ENCODE data around the gene SMIM35.
"Not testable (repeated sequence)": the region's sequence is repeated elsewhere in the genome, so short reads cannot be mapped to it uniquely, and the experiment has no call there.

SMIM35 gene

DNA sequence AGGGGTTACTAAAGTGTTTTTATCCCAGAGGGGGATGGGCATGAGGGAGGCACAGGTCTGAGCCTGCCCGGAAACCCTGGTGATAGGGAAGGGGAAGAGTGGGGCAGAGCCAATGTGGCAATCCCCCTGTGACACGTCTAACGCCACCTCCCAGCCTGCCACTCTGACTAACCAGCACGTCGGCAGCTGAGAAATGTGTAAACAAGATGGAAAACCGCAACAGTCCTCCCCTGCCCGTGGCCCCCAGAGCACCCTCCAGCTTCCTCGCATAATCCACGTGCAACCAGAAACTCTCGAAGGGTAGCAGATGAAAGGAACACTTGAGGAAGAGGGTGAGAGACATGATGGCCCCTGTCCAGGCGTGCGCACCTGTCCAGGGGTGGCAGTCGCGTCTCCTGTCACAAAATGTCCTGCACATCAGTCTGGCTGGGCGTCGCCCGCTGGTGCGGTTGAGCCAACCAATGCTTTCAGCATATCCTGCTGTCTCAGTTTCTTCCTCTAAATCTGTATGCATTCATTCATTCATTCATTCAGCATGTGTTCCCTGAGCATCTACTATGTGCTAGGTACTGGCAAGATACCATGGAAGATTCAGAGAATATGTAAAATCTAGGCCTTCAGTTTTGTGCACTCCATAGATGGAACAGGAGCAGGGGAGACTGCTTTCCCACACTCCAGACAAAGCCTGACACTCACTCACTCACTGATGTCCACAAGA, 5.4 kb downstream of the SMIM35 start:
- no peak for DNase-seq (ENCODE audit: low read depth in 2 of 2)

DNA sequence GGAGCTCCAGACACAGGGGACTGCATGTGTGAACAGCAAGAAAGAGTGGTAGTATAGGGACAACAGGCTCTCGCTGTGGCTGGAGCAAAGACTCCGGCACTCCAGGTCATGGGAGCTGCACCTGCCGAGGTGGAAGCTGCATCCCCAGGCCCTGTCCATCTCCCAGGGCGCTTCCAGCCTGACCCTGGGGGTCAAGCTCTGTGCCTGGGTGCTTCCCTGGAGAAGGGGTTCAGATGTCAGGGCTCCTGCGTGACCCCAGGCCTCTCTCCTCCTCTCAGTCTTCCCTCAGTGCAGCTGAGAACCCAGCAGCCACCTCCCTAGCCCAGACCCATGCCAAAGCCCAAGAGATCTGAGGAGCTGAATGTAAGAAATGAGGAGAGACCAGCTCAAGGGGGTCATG, 6.5 kb downstream of the SMIM35 start:
- DNase-seq (ENCODE audit: low read depth in 2 of 2) = no peak

DNA sequence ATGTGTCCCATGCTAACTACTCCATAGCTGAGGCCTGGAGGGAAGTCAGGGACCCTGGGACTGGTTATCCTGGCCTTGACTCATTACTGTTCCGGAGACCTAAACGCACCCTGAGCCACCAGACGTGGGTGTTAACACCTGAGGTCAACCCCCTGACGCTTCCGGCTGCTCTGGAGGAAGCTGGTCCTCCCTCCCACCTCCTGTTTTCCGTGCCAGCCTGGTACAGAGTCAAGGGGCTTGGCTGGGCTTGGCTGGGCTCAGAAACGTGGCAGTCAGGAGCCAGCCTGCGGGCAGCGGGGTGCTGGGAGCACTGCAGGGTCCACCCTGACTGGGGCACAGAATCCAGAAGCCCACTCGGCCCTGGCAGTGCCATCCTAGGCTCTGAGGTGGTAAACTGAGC, 7.3 kb downstream of the SMIM35 start:
- no peak for DNase-seq (ENCODE audit: low read depth in 2 of 2)

DNA sequence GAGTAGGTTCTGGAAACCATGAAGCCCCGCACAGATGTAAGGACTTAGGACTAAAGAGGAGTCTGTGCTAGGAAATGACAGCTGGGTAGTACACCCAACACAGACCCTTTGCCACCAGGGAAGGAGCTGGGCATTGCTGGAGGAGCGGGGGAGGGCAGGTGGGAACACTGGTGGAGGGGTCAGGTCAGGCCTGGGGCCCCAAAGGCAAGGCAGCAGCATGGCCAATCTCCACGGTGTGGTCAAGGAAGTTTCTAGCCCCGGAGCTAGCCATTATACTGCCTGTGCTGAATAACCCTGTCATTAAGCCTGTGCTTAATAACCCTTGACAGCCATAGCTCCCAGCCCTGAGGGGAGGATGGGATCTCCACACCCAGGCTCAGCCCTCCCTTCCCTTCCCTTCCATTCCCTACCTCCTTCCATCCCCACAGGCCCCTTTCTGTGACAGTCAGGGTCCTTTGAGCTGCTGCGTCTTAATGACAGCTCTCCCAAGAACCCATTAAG, 7.8 kb downstream of the SMIM35 start:
- DNase-seq (ENCODE audit: low read depth in 2 of 2) = no peak

DNA sequence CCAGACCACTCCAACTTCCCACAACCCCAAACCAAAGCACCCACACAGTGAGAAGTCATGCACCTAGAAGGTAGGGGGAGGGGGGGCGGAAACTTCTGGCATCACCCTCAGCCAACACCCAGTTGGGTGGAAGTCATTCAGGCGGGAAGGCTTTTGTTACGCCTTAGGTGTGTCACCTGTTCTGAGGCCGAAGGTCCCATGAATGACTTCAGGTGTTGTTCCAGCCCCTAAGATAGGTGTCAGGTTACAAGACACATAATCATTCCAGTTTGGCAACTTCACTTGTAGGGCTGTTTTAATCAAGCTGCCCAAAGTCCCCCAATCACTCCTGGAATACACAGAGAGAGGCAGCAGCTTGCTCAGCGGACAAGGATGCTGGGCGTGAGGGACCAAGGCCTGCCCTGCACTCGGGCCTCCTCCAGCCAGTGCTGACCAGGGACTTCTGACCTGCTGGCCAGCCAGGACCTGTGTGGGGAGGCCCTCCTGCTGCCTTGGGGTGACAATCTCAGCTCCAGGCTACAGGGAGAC, 9.9 kb downstream of the SMIM35 start, which contains the start of gene TMPRSS4:
TMPRSS4 (plus strand) TSS at position 325 of the 528 bp plus-strand sequence. CDS start 225 bp downstream, outside the sequence.
- DNase-seq (ENCODE audit: low read depth in 2 of 2) = no peak

DNA sequence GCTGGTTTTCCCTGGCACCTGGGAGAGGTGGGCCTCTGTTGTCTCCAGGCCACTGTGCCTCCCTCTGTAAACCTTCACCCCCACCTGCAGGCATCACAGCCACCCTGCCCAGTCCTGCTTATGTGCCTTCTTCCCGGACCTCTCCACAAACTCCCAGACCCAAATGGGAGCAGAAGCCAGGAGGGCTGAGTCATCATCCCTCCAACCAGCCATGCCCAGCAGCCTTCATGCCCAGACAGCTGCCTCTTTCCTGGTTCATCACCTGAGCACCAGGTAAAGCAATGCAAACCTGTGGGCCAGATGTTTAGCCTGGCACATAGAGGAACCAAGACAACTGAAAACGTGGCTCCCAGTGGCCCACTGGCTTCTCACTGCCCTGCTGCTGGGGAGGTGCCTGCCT, 12.0 kb downstream of the SMIM35 start:
- DNase-seq (ENCODE audit: low read depth in 2 of 2) = no peak

DNA sequence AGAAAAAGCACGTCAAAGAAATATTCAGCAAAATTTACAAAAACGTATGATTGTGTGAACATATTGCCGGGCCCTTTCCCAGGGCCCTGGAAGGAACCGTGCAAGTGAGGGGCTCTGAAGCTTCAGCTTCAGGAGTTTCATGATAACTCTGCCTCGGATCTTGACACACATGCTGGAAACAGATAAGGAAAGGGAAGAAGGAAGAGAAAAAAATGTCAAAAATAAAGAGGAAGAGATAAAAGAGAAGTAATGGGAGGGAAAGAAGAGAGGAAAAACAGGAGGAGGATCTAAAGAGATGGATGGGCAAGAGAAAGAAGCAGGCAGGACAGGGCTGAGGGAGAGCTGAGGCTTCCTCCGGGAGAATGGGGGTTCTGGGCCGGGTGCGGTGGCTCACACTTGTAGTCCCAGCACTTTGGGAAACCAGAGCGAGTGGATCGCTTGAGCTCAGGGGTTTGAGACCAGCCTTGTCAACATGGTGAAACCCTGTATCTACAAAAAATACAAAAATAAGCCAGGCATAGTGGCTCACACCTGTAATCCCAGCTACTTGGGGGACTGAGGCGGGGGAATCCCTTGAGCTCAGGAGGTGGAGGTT, 12.6 kb downstream of the SMIM35 start:
- DNase-seq (ENCODE audit: low read depth in 2 of 2) = no peak

DNA sequence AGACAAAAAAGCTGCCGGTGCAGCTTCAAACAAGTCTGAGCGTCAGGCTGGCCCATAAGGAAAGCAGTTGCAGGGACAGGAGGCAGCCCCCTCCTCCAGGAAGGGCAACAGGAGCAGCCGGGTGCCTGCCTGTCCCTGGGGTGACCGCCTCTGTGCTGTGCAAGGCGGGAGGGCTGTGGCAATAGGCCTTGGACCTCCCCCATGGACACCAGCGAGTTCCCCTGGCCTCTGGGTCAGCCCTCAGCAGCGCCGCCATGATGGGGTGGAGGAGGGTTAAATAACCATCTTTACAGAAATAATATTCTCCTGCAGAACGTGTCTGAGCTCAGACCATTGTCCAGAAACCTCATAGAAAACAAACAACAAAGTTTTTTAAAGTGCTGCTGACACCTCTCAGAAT, 13.2 kb downstream of the SMIM35 start:
- no peak for DNase-seq (ENCODE audit: low read depth in 2 of 2)

DNA sequence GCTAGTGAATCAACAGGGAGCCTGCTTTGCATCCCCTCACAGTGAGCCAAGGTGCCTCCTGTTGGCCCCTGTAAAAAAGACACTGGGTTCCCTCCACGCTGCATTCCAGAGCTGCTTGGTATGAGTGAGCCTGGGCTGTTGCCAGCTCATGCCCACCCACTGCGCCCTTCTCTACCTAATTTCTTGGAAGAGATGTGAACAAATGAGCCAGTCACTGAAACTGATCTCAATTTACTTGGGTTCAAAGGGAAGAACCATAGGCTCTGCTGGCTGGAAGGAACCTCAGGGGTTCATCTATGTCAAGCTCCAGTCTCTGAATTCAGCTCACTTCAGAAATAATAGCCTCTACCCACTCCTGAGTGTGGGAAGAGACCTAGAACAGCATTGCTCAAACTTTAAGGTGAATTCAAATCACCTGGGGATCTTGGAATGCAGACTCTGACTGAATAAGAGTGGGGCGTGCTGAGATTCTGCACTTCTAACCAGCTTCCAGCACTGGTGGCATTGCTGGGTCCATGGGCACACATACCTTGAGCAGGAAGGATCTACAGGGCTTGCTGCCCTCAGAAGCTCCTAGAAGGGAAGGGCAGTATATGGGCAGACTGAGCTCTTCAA, 15.2 kb downstream of the SMIM35 start:
- no peak for DNase-seq (ENCODE audit: low read depth in 2 of 2)

DNA sequence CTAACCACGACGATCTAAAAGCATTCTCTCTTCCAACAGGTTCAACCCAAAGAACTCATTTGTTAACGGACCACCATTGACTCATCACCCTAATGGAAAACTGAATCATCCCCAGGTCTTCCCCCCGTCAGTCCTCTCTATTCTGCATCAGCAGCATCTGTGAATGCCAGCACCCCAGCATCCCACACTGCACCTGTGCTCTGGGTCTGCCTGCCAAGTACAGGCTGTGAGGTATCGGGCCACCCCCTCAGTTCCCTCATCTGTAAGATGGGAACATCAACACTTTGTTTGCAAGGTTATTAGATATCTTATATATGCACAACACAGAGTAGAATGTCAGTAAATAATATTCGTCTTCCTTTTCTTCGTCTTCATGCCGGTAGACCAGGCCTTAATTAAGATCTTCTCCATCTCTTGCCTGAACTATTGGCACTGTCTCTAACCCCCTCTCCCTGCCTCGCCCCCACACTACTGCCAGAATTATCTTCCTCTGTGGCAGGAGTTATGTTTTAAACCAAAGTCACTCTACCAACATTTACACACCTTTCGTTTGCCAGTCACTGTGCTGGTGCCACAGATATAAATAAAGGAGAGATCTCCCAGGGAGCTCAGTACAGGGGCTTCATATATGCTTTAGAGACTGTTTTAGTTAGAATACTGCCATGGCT, 17.7 kb downstream of the SMIM35 start:
- no peak for DNase-seq (ENCODE audit: low read depth in 2 of 2)

DNA sequence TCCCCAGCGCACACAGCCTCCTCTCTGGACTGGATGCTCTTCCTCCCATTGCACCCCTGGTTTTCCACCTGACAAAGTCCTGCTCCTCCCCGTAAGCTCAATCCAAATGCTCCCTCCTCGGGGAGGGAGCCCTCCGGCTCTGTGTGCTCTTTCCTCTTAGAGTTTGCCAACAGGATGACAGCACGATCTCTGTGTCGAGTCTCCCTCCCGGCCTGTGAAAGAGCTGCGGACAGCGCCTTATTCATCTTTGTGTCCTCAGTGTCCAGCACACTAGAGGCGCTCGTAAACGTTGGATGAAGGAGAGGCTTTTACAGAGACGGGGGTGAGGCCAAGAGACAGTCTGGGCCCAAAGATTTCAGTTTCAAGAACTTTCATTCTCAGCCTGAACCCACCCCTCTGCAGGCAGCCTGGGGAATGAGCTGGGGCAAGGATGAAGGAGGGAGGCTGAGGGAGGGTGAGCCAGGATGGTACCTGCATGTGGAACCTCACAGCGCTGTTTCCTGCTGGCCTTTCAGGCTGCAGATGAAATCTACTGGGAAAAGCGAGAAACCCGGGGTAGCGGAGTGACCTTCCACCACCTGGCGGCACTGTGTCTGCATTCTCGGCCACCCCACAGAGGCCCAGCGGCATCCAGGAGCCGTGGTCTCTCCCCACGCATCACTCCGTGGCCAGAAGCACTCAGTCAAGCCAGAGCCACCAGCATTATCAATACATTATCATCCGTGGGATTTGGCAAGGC, 18.4 kb downstream of the SMIM35 start:
- no peak for DNase-seq (ENCODE audit: low read depth in 2 of 2)

DNA sequence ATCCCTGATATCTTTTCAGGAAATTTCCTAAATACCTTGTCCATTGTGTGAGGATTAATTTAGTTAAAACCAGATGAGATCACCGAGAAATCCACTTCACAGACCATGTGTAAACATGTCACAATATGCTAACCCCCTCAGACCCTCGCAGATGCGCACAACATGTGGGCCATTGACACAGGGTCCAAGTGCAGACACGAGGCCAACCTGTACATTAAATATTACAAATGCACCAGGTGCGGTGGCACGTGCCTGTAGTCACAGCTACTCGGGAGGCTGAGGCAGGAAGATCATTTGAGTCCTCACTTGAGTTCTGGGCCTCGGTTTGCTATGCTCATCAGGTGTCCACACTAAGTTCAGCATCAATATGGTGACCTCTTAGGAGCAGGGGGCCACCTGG, 19.8 kb downstream of the SMIM35 start:
- no peak for DNase-seq (ENCODE audit: low read depth in 2 of 2)

DNA sequence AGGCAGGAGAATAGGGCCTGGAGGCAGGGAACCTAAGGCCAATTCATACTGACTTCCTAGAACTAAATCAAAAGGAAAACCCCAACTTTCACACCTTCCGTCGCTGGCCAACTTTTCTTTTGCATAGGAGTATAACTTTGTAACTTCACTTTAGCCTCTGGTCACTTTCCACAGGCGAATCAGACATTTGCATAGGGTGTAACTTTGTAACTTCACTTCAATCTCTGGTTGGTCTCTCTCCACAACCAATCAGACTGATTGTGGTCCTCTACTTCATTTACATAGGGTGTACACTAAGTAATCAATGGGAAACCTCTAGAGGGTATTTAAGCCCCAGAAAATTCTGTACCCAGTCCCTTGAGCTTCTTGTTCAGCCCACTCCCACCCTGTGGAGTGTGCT, 21.4 kb downstream of the SMIM35 start:
- no peak for DNase-seq (ENCODE audit: low read depth in 2 of 2)

DNA sequence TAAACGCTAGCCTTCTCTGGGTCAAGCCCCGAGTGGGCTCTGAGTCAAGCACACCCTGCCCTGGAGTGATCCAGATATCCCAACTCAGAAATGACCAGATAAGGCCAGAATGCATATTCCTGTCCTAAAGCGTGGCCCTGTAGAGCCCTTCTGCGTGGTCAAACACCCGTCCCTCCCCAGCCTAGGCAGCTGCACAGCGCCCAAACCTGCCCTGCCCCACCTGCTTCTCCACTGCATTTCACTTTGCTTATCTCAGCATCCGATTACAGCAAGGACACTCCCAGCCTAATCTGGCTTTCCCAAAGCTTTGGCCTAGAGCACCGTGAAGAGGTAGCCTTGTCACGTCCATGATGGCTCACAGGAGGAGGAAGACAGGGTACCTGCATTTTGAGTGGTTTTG, 21.8 kb downstream of the SMIM35 start:
- DNase-seq (ENCODE audit: low read depth in 2 of 2) = no peak

DNA sequence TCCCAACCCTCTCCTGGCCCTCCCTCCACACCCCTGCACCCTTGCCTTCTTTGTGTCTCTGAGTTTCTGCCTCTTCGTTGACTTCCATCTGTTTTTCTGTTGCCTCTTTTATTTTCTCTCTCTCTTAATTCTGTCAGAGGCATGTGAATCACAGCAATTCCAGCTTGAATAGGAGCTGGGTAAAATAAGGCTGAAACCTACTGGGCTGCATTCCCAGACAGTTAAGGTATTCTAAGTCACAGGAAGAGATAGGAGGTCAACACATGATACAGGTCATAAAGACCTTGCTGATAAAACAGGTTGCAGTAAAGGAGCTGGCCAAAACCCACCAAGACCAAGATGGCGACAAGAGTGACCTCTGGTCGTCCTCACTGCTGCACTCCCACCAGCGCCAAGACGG, 24.1 kb downstream of the SMIM35 start:
- DNase-seq (ENCODE audit: low read depth in 2 of 2) = not testable (repeated sequence)

DNA sequence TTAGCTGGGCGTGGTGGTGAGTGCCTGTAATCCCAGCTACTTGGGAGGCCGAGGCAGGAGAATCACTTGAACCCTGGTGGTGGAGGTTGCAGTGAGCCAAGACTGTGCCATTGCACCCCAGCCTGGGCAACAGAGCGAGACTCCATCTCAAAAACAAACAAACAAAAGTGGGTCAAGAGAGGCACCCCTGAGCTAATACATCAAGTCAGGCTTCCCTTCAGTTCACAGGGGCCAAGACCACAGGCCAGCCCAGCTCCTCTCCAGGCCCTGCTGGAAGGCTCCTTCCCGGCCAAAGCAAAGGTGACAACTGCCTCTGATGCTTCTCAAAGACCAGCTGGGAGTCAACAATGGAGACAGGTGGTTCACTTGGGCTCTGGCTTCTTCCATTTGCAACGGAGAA, 24.6 kb downstream of the SMIM35 start:
- DNase-seq (ENCODE audit: low read depth in 2 of 2) = not testable (repeated sequence)

DNA sequence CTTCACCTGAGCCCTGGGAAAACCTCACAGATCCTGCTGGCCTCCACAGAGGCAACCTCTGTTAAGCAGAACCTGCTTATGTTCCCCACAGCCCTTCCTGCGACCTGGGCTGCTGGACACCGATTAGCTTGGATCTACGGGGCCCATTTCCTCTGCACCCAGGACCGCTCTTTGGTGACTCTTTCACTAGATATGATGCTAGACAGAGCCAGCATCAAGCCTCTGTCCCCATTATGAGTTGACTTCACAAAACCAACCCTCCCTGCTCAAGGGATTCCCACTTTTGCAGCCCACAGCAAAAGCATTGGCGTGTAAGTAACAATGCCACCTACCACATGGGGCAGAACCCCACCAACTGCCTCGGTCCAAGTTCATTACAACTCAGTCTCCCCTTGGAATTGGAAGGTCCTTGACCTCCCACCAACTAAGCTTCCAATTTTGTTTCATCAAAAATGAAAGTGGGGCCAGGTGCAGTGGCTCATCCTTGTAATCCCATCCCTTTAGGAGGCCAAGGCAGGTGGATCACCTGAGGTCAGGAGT, 25.1 kb downstream of the SMIM35 start:
- DNase-seq (ENCODE audit: low read depth in 2 of 2) = no peak

DNA sequence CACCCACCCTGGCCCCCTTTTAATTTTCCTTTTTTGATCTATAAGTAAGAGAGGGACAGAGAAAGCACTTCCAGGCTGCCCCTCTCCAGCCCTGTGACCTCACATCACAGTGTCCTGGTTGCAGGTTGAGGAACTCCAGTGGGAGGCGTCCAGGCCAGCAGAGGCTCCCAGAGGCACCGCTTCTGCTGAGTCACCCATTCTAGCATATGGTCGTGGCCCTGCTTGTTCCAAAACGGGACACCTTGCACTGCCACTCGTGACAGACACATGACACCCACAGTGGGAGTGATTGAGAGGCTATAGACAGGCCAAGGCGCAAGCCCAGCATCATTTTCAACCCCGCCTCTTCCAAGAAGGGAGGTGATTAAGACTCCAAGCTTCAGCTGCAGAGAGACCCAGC, 25.9 kb downstream of the SMIM35 start:
- no peak for DNase-seq (ENCODE audit: low read depth in 2 of 2)

DNA sequence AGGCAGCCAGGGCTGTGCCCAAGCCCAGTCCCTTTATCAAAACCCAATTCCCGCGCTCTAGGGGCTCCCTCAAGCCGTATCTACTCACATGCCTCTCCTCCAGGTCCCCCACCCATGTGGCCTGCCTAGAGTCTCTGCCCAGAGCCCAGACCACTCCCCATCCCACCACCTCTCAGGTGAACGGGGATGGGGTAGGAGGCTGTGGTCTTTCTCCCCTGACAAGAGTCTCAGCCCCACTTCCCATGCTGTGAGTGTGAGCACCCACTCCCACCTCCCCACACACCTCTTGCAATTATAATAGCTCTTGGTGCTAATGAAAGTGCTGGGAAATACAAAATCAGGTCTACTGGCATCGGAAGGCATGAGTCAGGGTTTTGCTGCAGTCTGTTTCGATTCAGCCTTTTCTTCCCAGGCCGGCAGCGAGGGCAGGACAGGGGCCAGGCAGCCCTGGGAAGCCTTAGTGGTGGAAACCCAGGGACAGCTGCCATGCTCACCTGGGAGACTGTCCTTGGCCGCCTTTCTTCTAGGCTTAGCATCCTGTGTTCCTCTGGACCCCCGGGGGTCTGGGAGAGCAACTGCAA, 26.6 kb downstream of the SMIM35 start:
- no peak for DNase-seq (ENCODE audit: low read depth in 2 of 2)

DNA sequence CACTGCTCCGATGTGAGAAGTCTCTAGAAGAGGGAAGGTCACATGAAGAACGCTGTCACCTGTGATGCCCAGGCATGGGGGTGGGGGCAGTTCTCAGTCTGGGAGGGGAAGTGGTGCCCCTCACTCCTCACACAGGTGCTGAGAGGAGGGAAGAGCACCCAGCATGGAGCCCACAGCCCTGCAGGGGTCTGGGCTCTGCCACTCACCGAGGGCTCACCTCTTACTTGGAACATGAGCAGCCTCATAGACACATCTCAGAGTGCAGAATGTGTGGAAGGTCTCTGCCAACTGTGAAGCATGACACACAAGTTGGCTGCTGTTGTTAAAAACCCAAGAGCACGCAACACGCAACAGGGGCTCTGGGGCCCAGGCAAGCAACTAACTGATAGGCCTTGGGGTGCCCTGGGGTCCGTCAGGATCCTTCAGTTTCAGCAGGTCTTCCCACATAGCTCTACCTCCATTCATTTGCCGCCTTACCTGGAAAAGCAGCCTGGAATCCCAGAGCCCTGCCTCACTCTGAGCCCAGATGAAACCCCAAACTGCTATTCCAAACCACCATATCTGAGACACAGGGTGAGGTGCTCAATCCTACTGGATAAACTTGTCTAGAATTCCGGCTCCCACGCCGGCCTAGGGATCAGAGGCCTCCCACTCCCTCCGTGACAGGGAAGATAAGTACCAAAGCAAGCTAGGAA, 27.4 kb downstream of the SMIM35 start:
- DNase-seq (ENCODE audit: low read depth in 2 of 2) = no peak
